ENCODE data around the gene EYS.

Gene EYS

GRCh38 chr6:63673692-63674091 is 2033.3 kb downstream of the EYS start:
- H3K4me1 ChIP-seq (ENCODE audit: control insufficient read depth, insufficient read depth, low read length), result peaks cover 31% of the 10 kb centered on the region
- H3K9me3 ChIP-seq (ENCODE audit: control insufficient read depth, insufficient read depth, low read depth, low read length), result no peaks in the 10 kb centered on the region
- H3K36me3 ChIP-seq (ENCODE audit: control insufficient read depth, insufficient read depth, low read length), result 0 out of 2 replicates have a peak, but pooled peaks cover 7% of the 10 kb centered on the region

GRCh38 chr6:63672582-63673129 is 2034.4 kb downstream of the EYS start:
- Histone ChIP-seq H3K27me3 (ENCODE audit: control insufficient read depth, insufficient read depth, low read length) (no peaks in the 10 kb centered on the region), H3K4me1 (ENCODE audit: control insufficient read depth, insufficient read depth, low read length) (peaks cover 29% of the 10 kb centered on the region), H3K9me3 (ENCODE audit: control insufficient read depth, insufficient read depth, low read depth, low read length) (no peaks in the 10 kb centered on the region), H3K9ac (ENCODE audit: low read length) (no peak overlapping the region), H3K27ac (ENCODE audit: low read depth, low read length) (peak overlapping the region; percentile 38; the same call in 1 of the 2 replicates), H3K4me3 (ENCODE audit: low read depth, low read length) (no peak overlapping the region), H3K36me3 (ENCODE audit: control insufficient read depth, insufficient read depth, low read length) (0 out of 2 replicates have a peak, but pooled peaks cover 7% of the 10 kb centered on the region)

More at GRCh38 chr6:63673692-63674091, 2033.3 kb downstream of the EYS start:
- Histone ChIP-seq H3K9ac (ENCODE audit: low read length) (no peak overlapping the region), H3K27ac (ENCODE audit: low read depth, low read length) (no peak overlapping the region), H3K4me3 (ENCODE audit: low read depth, low read length) (no peak overlapping the region), H3K27me3 (ENCODE audit: control insufficient read depth, insufficient read depth, low read length) (no peaks in the 10 kb centered on the region)

GRCh38 chr6:63671098-63671754 is 2035.8 kb downstream of the EYS start:
- no peak overlapping the region for H3K27ac ChIP-seq (ENCODE audit: low read depth, low read length)
- no peak overlapping the region for H3K4me3 ChIP-seq (ENCODE audit: low read depth, low read length)
- no peak overlapping the region for H3K9ac ChIP-seq (ENCODE audit: low read length)
- peaks cover 19% of the 10 kb centered on the region; the same call in 1 of the 2 replicates for H3K4me1 ChIP-seq (ENCODE audit: control insufficient read depth, insufficient read depth, low read length)
- H3K9me3 ChIP-seq (ENCODE audit: control insufficient read depth, insufficient read depth, low read depth, low read length), result no peaks in the 10 kb centered on the region
- no peaks in the 10 kb centered on the region for H3K27me3 ChIP-seq (ENCODE audit: control insufficient read depth, insufficient read depth, low read length)
- H3K36me3 ChIP-seq (ENCODE audit: control insufficient read depth, insufficient read depth, low read length), result 0 out of 2 replicates have a peak, but pooled peaks cover 7% of the 10 kb centered on the region
